Activated CD4-positive, CD25-positive, alpha-beta regulatory T cell (primary cell): ENCODE results near the gene PDE4D.

Experiments used
- DNase-seq, 4 experiments: peaks; one replicate each; lab custom pipeline; 2025; lab: John Stamatoyannopoulos, UW

PDE4D gene

GRCh38 chr5:59548807-59549357 lies 344.6 kb downstream of the PDE4D start:
- DNase-seq, result no peak

GRCh38 chr5:59547731-59548130 lies 345.8 kb downstream of the PDE4D start:
- DNase-seq, result no peak

- DNase-seq, result no peak
Observed at GRCh38 chr5:59544573-59544972, 349.0 kb downstream of the PDE4D start.

GRCh38 chr5:59543821-59544442 lies 349.6 kb downstream of the PDE4D start:
- no peak for DNase-seq

- no peak for DNase-seq
Observed at GRCh38 chr5:59542851-59543820, 350.4 kb downstream of the PDE4D start.

GRCh38 chr5:59542306-59542705 lies 351.2 kb downstream of the PDE4D start:
- DNase-seq, result no peak

GRCh38 chr5:59540366-59540765 lies 353.2 kb downstream of the PDE4D start:
- no peak for DNase-seq

- DNase-seq, result no peak
Observed at GRCh38 chr5:59538750-59539121, 354.8 kb downstream of the PDE4D start.

- DNase-seq, result no peak
Observed at GRCh38 chr5:59537961-59538749, 355.4 kb downstream of the PDE4D start.

GRCh38 chr5:59536875-59537274 lies 356.7 kb downstream of the PDE4D start:
- no peak for DNase-seq

GRCh38 chr5:59535561-59535960 lies 358.0 kb downstream of the PDE4D start:
- DNase-seq, result no peak

GRCh38 chr5:59533730-59534108 lies 359.8 kb downstream of the PDE4D start:
- no peak for DNase-seq

- no peak for DNase-seq
Observed at GRCh38 chr5:59532979-59533729, 360.4 kb downstream of the PDE4D start.

- no peak for DNase-seq
Observed at GRCh38 chr5:59529239-59529638, 364.3 kb downstream of the PDE4D start.

GRCh38 chr5:59528202-59528862 lies 365.2 kb downstream of the PDE4D start:
- DNase-seq, result no peak

GRCh38 chr5:59525957-59526356 lies 367.6 kb downstream of the PDE4D start:
- no peak for DNase-seq

GRCh38 chr5:59525311-59525710 lies 368.2 kb downstream of the PDE4D start:
- no peak for DNase-seq

GRCh38 chr5:59522201-59522831 lies 371.2 kb downstream of the PDE4D start:
- DNase-seq, result no peak

GRCh38 chr5:59521476-59521875 lies 372.1 kb downstream of the PDE4D start:
- no peak for DNase-seq

- DNase-seq, result no peak
Observed at GRCh38 chr5:59519338-59519737, 374.2 kb downstream of the PDE4D start.
